C4-2B (cell line): ENCODE measurements around the gene ANXA9.

Source experiments
- ZFX ChIP-seq: fragments of 450-650 bp; IDR thresholded peaks from 2 replicates; pipeline ENCODE4 v1.6.1; 2017
- TF ChIP-seq, protein P1 (sequence below): fragments of 450-650 bp; conservative IDR thresholded peaks from 2 replicates; pipeline ENCODE4 v1.5.1; 2017; ENCODE audit warnings: mild to moderate bottlenecking

DNA sequence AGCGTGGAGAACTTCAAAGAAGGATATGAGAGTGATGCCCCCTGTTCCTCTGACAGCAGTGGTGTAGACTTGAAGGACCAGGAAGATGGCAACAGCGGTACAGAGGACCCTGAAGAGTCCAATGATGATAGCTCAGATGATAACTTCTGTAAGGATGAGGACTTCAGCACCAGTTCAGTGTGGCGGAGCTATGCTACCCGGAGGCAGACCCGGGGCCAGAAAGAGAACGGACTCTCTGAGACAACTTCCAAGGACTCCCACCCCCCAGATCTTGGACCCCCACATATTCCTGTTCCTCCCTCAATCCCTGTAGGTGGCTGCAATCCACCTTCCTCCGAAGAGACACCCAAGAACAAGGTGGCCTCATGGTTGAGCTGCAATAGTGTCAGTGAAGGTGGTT, 21.4 kb upstream of the ANXA9 start:
- TF ChIP-seq, protein P1, sequence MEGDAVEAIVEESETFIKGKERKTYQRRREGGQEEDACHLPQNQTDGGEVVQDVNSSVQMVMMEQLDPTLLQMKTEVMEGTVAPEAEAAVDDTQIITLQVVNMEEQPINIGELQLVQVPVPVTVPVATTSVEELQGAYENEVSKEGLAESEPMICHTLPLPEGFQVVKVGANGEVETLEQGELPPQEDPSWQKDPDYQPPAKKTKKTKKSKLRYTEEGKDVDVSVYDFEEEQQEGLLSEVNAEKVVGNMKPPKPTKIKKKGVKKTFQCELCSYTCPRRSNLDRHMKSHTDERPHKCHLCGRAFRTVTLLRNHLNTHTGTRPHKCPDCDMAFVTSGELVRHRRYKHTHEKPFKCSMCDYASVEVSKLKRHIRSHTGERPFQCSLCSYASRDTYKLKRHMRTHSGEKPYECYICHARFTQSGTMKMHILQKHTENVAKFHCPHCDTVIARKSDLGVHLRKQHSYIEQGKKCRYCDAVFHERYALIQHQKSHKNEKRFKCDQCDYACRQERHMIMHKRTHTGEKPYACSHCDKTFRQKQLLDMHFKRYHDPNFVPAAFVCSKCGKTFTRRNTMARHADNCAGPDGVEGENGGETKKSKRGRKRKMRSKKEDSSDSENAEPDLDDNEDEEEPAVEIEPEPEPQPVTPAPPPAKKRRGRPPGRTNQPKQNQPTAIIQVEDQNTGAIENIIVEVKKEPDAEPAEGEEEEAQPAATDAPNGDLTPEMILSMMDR: no peak
- TF ChIP-seq ZFX: no peak
